A549 (cell line): ENCODE results near the gene PIK3CD.

Experiments
- BHLHE40 ChIP-seq: IDR thresholded peaks from 2 replicates; pipeline ENCODE4 v1.6.1; 2012; ENCODE audit warnings: low read depth, low read length, inconsistent platforms
- CBX8 ChIP-seq: fragments of 200-600 bp; sonication (generic); IDR thresholded peaks from 2 replicates; pipeline ENCODE4 v1.6.1; 2016
- CEBPB ChIP-seq, 2 experiments: fragments of >200 bp in 1 of 2; sonication (Bioruptor Twin) in 1 of 2; formaldehyde crosslinking in 1 of 2; IDR thresholded peaks; 2 replicates each; pipeline ENCODE4 v1.6.1; 2012 to 2016
- CTCF ChIP-seq: fragments of >200 bp; sonication (Bioruptor Twin); formaldehyde crosslinking; IDR thresholded peaks from 3 replicates; pipeline ENCODE4 v1.5.1; 2016
- KDM1A ChIP-seq: fragments of 200-600 bp; sonication (generic); IDR thresholded peaks from 2 replicates; pipeline ENCODE4 v1.6.1; 2016; ENCODE audit warnings: low read depth, mild to moderate bottlenecking
- MAX ChIP-seq: IDR thresholded peaks from 2 replicates; pipeline ENCODE4 v1.6.1; 2012
- MYC ChIP-seq: IDR thresholded peaks from 2 replicates; pipeline ENCODE4 v1.6.1; 2012; ENCODE audit warnings: mild to moderate bottlenecking, inconsistent platforms, low read length, improper control_type of control experiment, borderline replicate concordance
- POLR2A ChIP-seq: IDR thresholded peaks from 2 replicates; pipeline ENCODE4 v1.6.1; 2012; ENCODE audit warnings: mild to moderate bottlenecking, low read length
- RAD21 ChIP-seq, 2 experiments: fragments of >200 bp in 1 of 2; sonication (Bioruptor Twin) in 1 of 2; formaldehyde crosslinking in 1 of 2; IDR thresholded peaks in 1 of 2; conservative IDR thresholded peaks in 1 of 2; 2 replicates in 1 of 2; 3 replicates in 1 of 2; pipeline ENCODE4 v1.6.1; 2012 to 2018; ENCODE audit warnings: inconsistent platforms in 1 of 2
- SREBF2 ChIP-seq: fragments of 450-650 bp; IDR thresholded peaks from 2 replicates; pipeline ENCODE4 v1.6.1; 2014; ENCODE audit warnings: mild to moderate bottlenecking, moderate library complexity
- TP53 ChIP-seq: fragments of 250-450 bp; sonication (Bioruptor Pico); IDR thresholded peaks from 2 replicates; pipeline ENCODE4 v1.5.0; 2021; ENCODE audit warnings: mild to moderate bottlenecking, moderate library complexity

- TF ChIP-seq CTCF = no peak
- TF ChIP-seq KDM1A = no peak
- TF ChIP-seq TP53 (CRISPR knock-in tag) = no peak
- no peak for TF ChIP-seq BHLHE40
- no peak for TF ChIP-seq POLR2A
- TF ChIP-seq CEBPB (IDR thresholded peaks at IDR 0.05) = no peak
- TF ChIP-seq CBX8 = no peak
- no peak for TF ChIP-seq MAX
- TF ChIP-seq SREBF2 = no peak
- TF ChIP-seq MYC = no peak
- no peak for TF ChIP-seq RAD21 (conservative IDR thresholded peaks at IDR 0.05 in 1 of 2, IDR thresholded peaks at IDR 0.05 in 1 of 2)
Observed at GRCh38 chr1:9737671-9738070, 86.1 kb downstream of the PIK3CD start.
